Activated naive CD4-positive, alpha-beta T cell treated with anti-CD3 and anti-CD28 coated beads for 36 hours (primary cell): Measurements from ENCODE around the gene C16orf82. TPM values are rescaled to one million over a fixed set of nuclear protein-coding genes. Genes with fewer than 3 reads are reported as not detected.

Experiments
- CTCF ChIA-PET: fragments of 350-600 bp; sonication (Branson Sonifier 250); formaldehyde crosslinking; loops from one replicate; lab custom pipeline; 2021; ENCODE audit warnings: antibody characterized with exemption; lab: Charles Lee
- DNase-seq: peaks from one replicate; pipeline ENCODE4 v3.0.0-alpha.2; 2020
- H3K27ac Mint-ChIP-seq: one replicate; pipeline ENCODE4 v1.8.0; 2021; ENCODE audit warnings: mild to moderate bottlenecking, mixed read lengths
- H3K27me3 Mint-ChIP-seq: one replicate; pipeline ENCODE4 v1.8.0; 2021; ENCODE audit warnings: low read depth, mixed read lengths
- H3K36me3 Mint-ChIP-seq: one replicate; pipeline ENCODE4 v1.8.0; 2021; ENCODE audit warnings: low read depth, mixed read lengths
- H3K4me1 Mint-ChIP-seq: one replicate; pipeline ENCODE4 v1.8.0; 2021; ENCODE audit warnings: low read depth, mixed read lengths
- H3K4me3 Mint-ChIP-seq: one replicate; pipeline ENCODE4 v1.8.0; 2021; ENCODE audit warnings: mild to moderate bottlenecking, moderate library complexity, mixed read lengths
- H3K9me3 Mint-ChIP-seq: one replicate; pipeline ENCODE4 v1.8.0; 2021; ENCODE audit warnings: mixed read lengths
- intact Hi-C: fragments of 100-400 bp; cut with micrococcal nuclease; formaldehyde crosslinking; loops from one replicate; pipeline ENCODE4 v1.15.1; 2023
- total RNA-seq, 2 experiments: library from RNA; stranded (reverse); gene quantifications; one replicate each; pipeline ENCODE4 v1.2.3, GENCODE V29; 2021

C16orf82 gene
- total RNA-seq, 2 experiments from 2014 or later, result not detected

GRCh38 chr16:27098366-27099049 lies 31.8 kb downstream of the C16orf82 start:
- H3K4me1 Mint-ChIP-seq, result no peaks in the 10 kb centered on the region
- H3K4me3 Mint-ChIP-seq, result no peak overlapping the region
- H3K9me3 Mint-ChIP-seq, result peaks cover 2% of the 10 kb centered on the region
- intact Hi-C loops, result no loop called here
- no peaks in the 10 kb centered on the region for H3K36me3 Mint-ChIP-seq
- H3K27ac Mint-ChIP-seq, result no peak overlapping the region
- H3K27me3 Mint-ChIP-seq, result no peaks in the 10 kb centered on the region
- CTCF ChIA-PET, result interaction anchor here (1.0 kb wide), 1 partner anchor 18 kb away, joined by 3 read pairs; no protein-coding TSS in a partner anchor
- no peak for DNase-seq

- CTCF ChIA-PET, result no interaction called here
- intact Hi-C loops, result loop anchor here (10.0 kb wide), 1 partner anchor 1828 kb away; no protein-coding TSS in a partner anchor
- Mint-ChIP-seq H3K4me1 (no peaks in the 10 kb centered on the region), H3K4me3 (no peak overlapping the region), H3K36me3 (no peaks in the 10 kb centered on the region), H3K27ac (no peak overlapping the region), H3K27me3 (no peaks in the 10 kb centered on the region), H3K9me3 (no peaks in the 10 kb centered on the region)
- no peak for DNase-seq
Observed at GRCh38 chr16:27102701-27103575, 36.2 kb downstream of the C16orf82 start.

- intact Hi-C loops, result loop anchor here (10.0 kb wide), 1 partner anchor 1829 kb away; no protein-coding TSS in a partner anchor
- CTCF ChIA-PET, result interaction anchor here (0.6 to 1.0 kb wide), 2 partner anchors 24 to 1139 kb away, joined by 3 read pairs; no protein-coding TSS in a partner anchor
- H3K36me3 Mint-ChIP-seq, result no peaks in the 10 kb centered on the region
Observed at GRCh38 chr16:27103954-27104353, 37.2 kb downstream of the C16orf82 start.

GRCh38 chr16:27106305-27106704 lies 39.6 kb downstream of the C16orf82 start:
- peaks cover 2% of the 10 kb centered on the region for H3K4me1 Mint-ChIP-seq
- H3K4me3 Mint-ChIP-seq, result no peak overlapping the region
- H3K9me3 Mint-ChIP-seq, result no peaks in the 10 kb centered on the region
- intact Hi-C loops, result loop anchor here (10.0 kb wide), 1 partner anchor 1832 kb away; no protein-coding TSS in a partner anchor
- H3K36me3 Mint-ChIP-seq, result no peaks in the 10 kb centered on the region
- CTCF ChIA-PET, result no interaction called here
- DNase-seq, result no peak
- H3K27me3 Mint-ChIP-seq, result no peaks in the 10 kb centered on the region
- no peak overlapping the region for H3K27ac Mint-ChIP-seq

More at GRCh38 chr16:27103954-27104353, 37.2 kb downstream of the C16orf82 start:
- H3K27ac Mint-ChIP-seq, result no peak overlapping the region
- H3K9me3 Mint-ChIP-seq, result no peaks in the 10 kb centered on the region
- H3K4me1 Mint-ChIP-seq, result no peaks in the 10 kb centered on the region
- H3K4me3 Mint-ChIP-seq, result no peak overlapping the region
- no peak for DNase-seq
- no peaks in the 10 kb centered on the region for H3K27me3 Mint-ChIP-seq

GRCh38 chr16:27107185-27107592 lies 40.5 kb downstream of the C16orf82 start:
- no peaks in the 10 kb centered on the region for H3K36me3 Mint-ChIP-seq
- H3K9me3 Mint-ChIP-seq, result no peaks in the 10 kb centered on the region
- intact Hi-C loops, result loop anchor here (10.0 kb wide), 1 partner anchor 1832 kb away; no protein-coding TSS in a partner anchor
- CTCF ChIA-PET, result no interaction called here
- DNase-seq, result no peak
- H3K27me3 Mint-ChIP-seq, result no peaks in the 10 kb centered on the region
- peaks cover 2% of the 10 kb centered on the region for H3K4me1 Mint-ChIP-seq
- no peak overlapping the region for H3K4me3 Mint-ChIP-seq
- H3K27ac Mint-ChIP-seq, result no peak overlapping the region

- H3K27me3 Mint-ChIP-seq, result no peaks in the 10 kb centered on the region
- intact Hi-C loops, result loop anchor here (2.0 to 10.0 kb wide), 2 partner anchors 1269 to 1833 kb away; no protein-coding TSS in a partner anchor
- CTCF ChIA-PET, result no interaction called here
- H3K27ac Mint-ChIP-seq, result no peak overlapping the region
- H3K4me3 Mint-ChIP-seq, result no peak overlapping the region
- no peak for DNase-seq
- H3K4me1 Mint-ChIP-seq, result peaks cover 2% of the 10 kb centered on the region
- H3K9me3 Mint-ChIP-seq, result no peaks in the 10 kb centered on the region
- no peaks in the 10 kb centered on the region for H3K36me3 Mint-ChIP-seq
Observed at GRCh38 chr16:27108051-27108770, 41.5 kb downstream of the C16orf82 start.

- intact Hi-C loops, result loop anchor here (1.0 to 10.0 kb wide), 3 partner anchors 146 to 1834 kb away; no protein-coding TSS in a partner anchor
- peaks cover 2% of the 10 kb centered on the region for H3K4me1 Mint-ChIP-seq
- no peaks in the 10 kb centered on the region for H3K27me3 Mint-ChIP-seq
- no peak for DNase-seq
- peak overlapping the region; percentile 52 for H3K4me3 Mint-ChIP-seq
- no peak overlapping the region for H3K27ac Mint-ChIP-seq
- CTCF ChIA-PET, result interaction anchor here (0.6 to 1.8 kb wide), 6 partner anchors 10 to 368 kb away, joined by 3 to 5 read pairs (median 4); no protein-coding TSS in a partner anchor
- H3K9me3 Mint-ChIP-seq, result no peaks in the 10 kb centered on the region
- H3K36me3 Mint-ChIP-seq, result no peaks in the 10 kb centered on the region
Observed at GRCh38 chr16:27108826-27109665, 42.3 kb downstream of the C16orf82 start.

GRCh38 chr16:27109666-27110523 lies 43.2 kb downstream of the C16orf82 start:
- CTCF ChIA-PET, result interaction anchor here (0.5 to 1.8 kb wide), 23 partner anchors 9 to 1833 kb away, joined by 3 to 5 read pairs (median 4); no protein-coding TSS in a partner anchor
- no peaks in the 10 kb centered on the region for H3K27me3 Mint-ChIP-seq
- no peaks in the 10 kb centered on the region for H3K36me3 Mint-ChIP-seq
- intact Hi-C loops, result loop anchor here (1.0 to 10.0 kb wide), 3 partner anchors 147 to 1835 kb away; no protein-coding TSS in a partner anchor
- no peak overlapping the region for H3K27ac Mint-ChIP-seq
- peaks cover 2% of the 10 kb centered on the region for H3K4me1 Mint-ChIP-seq
- peak overlapping the region; percentile 52 for H3K4me3 Mint-ChIP-seq
- H3K9me3 Mint-ChIP-seq, result no peaks in the 10 kb centered on the region
- DNase-seq, result peak; percentile 79

GRCh38 chr16:27110524-27110896 lies 43.8 kb downstream of the C16orf82 start:
- Mint-ChIP-seq H3K4me3 (no peak overlapping the region), H3K36me3 (no peaks in the 10 kb centered on the region), H3K4me1 (peaks cover 2% of the 10 kb centered on the region), H3K27ac (no peak overlapping the region), H3K27me3 (no peaks in the 10 kb centered on the region), H3K9me3 (peaks cover under 1% of the 10 kb centered on the region)
- no peak for DNase-seq
- CTCF ChIA-PET, result interaction anchor here (0.5 to 1.8 kb wide), 20 partner anchors 8 to 1834 kb away, joined by 3 to 5 read pairs (median 4); no protein-coding TSS in a partner anchor
- intact Hi-C loops, result no loop called here

GRCh38 chr16:27111486-27111885 lies 44.8 kb downstream of the C16orf82 start:
- H3K9me3 Mint-ChIP-seq, result peaks cover 9% of the 10 kb centered on the region
- no peak overlapping the region for H3K4me3 Mint-ChIP-seq
- H3K27ac Mint-ChIP-seq, result no peak overlapping the region
- intact Hi-C loops, result no loop called here
- no peaks in the 10 kb centered on the region for H3K27me3 Mint-ChIP-seq
- CTCF ChIA-PET, result interaction anchor here (1.2 to 1.8 kb wide), 3 partner anchors 13 to 151 kb away, joined by 3 to 5 read pairs (median 4); no protein-coding TSS in a partner anchor
- DNase-seq, result no peak
- no peaks in the 10 kb centered on the region for H3K36me3 Mint-ChIP-seq
- H3K4me1 Mint-ChIP-seq, result peaks cover 2% of the 10 kb centered on the region
